Measurements from ENCODE around the gene ACTA1.
"Not testable (repeated sequence)": the region's sequence is repeated elsewhere in the genome, so short reads cannot be mapped to it uniquely, and the experiment has no call there.

The ACTA1 gene

GRCh38 chr1:229409616-229410369 is 24.1 kb downstream of the ACTA1 start:
- no peak for DNase-seq (ENCODE audit: low read depth in 1 of 2, low spot score in 1 of 2)

GRCh38 chr1:229408458-229409037 is 25.3 kb downstream of the ACTA1 start:
- no peak for DNase-seq (ENCODE audit: low read depth in 1 of 2, low spot score in 1 of 2)

DNA sequence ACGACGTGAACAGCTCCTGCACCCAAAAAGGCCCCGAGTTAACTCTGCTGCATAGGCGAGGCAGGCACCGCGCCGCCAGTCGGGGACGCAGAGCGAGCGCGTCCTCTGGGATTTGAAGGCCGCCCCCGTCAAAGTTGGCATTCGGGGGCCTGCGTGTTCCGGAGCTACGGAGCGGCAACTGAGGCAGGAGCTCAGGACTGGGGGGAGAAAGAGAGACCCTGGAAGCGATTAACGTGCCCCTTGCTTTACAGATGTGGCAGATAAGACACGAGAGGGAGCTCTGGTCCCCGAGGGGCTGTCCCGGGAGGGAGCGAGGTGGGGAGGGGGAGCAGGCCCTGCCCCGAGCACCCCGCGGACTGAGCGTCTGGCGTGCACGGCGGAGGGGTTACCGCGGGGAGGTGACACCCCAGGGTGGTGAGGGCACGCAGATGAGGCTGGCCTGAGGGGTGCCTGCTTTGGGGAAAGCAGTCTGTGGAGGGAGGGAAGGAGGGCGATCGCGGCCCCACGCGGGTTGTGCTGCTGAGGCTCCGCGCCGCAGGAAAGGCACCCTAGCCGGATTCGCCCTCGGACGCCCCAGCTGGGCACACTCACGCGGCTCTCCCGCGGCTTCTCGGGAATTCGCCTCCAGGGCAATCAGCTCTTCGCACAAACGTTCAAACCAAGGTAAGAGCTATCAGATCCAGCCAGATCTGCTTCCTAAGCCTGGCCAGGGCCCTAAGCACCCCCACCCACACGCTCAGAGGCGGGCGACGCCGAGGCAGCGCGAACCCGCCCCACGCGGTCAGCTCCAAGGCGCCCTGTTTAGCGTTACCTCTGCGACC is 26.5 kb downstream of the ACTA1 start:
- no peak for DNase-seq (ENCODE audit: low read depth in 1 of 2, low spot score in 1 of 2)

DNA sequence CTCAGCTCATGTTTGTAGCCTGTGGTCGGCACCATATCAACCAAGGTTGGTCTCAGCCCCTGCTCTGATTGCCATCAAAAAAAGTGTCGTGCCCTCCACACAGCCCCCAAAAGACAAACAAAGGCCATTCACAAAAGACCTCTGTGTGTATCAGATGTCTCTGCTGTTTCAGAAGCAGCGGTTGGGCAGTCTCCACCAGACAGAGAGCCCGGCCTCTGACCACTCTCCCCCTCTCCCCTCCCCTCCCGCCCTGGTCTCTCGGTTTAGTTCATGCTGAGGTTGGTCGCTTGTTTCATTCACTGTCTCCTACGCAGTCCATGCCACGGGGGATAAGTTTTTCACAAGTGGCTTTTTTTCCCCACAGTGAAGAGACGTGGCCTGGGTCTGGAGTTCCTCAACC is 27.1 kb downstream of the ACTA1 start:
- DNase-seq (ENCODE audit: low read depth in 1 of 2, low spot score in 1 of 2), result no peak

GRCh38 chr1:229403573-229403972 is 30.3 kb downstream of the ACTA1 start:
- no peak for DNase-seq (ENCODE audit: low read depth in 1 of 2, low spot score in 1 of 2)

- no peak for DNase-seq (ENCODE audit: low read depth in 1 of 2, low spot score in 1 of 2)
Observed at GRCh38 chr1:229402993-229403392, 30.9 kb downstream of the ACTA1 start.

DNA sequence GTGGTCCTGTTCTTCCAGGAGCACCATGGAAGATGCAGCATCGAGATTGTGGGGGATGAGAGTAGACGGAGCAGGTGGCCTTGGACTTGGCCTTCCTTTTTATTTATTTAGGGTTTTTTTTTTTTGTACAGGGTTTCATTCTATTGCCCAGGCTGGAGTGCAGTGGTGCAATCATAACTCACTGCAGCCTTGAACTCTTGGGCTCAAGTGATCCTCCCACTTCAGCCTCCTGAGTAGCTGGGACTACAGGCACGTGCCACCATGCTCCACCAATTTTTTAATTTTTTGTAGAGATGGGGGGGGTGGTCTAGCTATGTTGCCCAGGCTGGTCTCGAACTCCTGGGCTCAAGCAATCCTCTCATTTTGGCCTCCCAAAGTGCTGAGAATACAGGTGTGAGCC is 31.6 kb downstream of the ACTA1 start:
- not testable (repeated sequence) for DNase-seq (ENCODE audit: low read depth in 1 of 2, low spot score in 1 of 2)

- no peak for DNase-seq (ENCODE audit: low read depth in 1 of 2, low spot score in 1 of 2)
Observed at GRCh38 chr1:229397762-229398161, 36.1 kb downstream of the ACTA1 start.

DNA sequence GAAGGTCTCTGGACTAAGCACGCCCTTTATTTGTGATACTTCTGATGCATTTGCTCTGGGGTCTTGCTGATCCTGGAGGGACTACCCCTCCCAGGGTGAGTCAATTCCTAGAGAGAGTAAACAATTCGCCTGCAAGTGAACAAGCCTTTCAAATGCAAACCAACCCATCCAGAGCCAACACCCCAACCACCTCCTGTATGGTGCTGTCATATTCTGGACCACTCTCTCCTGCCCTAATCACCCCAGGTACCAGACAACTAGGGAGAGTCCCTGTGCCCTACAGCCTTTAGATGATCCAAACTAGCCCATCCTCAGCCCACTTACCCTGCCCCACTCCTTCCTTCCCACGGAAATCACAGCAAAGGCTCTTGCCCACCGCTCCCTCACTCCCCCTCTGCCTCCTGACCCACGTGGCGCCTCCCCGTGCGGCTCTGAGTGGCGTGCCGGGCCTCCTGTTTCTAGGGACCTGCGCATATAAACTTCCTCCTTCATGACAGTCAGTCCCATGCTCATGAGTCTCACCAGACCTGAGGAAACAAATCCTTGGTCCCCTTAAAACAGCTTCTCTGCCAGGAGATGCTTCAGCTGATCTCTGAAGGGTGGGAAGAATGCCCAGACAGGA is 37.2 kb downstream of the ACTA1 start:
- no peak for DNase-seq (ENCODE audit: low read depth in 1 of 2, low spot score in 1 of 2)

GRCh38 chr1:229394517-229394916 is 39.4 kb downstream of the ACTA1 start:
- not testable (repeated sequence) for DNase-seq (ENCODE audit: low read depth in 1 of 2, low spot score in 1 of 2)

DNA sequence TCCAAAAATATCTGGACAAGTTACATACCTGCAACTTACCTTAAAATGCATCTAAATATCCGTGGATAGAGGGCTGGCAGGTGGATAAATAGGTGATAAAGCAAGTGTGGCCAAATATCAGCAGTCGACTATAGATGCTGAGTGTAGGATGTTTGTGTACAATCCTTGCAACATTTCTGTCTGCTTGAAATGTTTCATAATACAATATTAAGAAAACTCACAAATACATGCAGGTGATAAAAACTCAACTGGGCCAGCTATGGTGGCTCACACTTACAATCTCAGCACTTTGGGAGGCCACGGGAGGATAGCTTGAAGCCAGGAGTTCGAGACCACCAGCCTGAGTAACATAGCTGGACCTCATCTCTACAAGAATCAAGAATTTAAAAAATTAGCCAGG is 41.0 kb downstream of the ACTA1 start:
- no peak for DNase-seq (ENCODE audit: low read depth in 1 of 2, low spot score in 1 of 2)

GRCh38 chr1:229390130-229390529 is 43.8 kb downstream of the ACTA1 start:
- no peak for DNase-seq (ENCODE audit: low read depth in 1 of 2, low spot score in 1 of 2)

DNA sequence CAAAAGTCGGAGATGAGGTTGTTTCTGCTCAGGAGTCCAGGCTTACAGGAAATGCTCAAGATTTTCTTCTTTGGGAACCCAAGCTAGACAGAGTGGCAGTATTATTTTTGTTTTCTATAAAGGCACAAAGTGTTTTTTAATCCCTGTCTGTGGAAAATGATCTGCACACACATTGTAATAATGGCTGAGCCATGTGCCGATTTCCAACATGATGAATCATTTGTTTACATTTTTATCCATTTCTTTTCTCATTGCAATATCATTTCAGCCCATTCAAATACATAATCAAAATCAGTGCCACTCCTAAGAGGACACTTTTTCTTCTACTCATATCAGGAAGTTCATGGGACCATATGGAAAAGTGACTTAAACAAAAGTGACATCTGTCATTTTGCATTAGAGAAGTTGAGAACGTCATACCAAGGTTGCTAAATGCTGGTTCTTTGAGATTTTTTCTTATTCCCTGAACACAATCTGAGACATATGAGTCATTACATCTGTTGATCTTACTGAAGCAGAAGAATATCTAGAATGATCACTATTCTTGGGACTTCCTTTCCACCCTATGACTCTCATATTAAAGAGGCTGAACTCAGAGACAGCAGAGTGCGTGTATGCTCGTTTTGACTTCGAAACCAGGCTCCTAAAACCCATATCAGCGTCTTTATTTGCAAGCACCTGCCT is 44.9 kb downstream of the ACTA1 start:
- no peak for DNase-seq (ENCODE audit: low read depth in 1 of 2, low spot score in 1 of 2)

- DNase-seq (ENCODE audit: low read depth in 1 of 2, low spot score in 1 of 2), result no peak
Observed at GRCh38 chr1:229385853-229386456, 47.9 kb downstream of the ACTA1 start.

GRCh38 chr1:229384822-229385221 is 49.1 kb downstream of the ACTA1 start:
- DNase-seq (ENCODE audit: low read depth in 1 of 2, low spot score in 1 of 2), result no peak

GRCh38 chr1:229383961-229384360 is 49.9 kb downstream of the ACTA1 start:
- DNase-seq (ENCODE audit: low read depth in 1 of 2, low spot score in 1 of 2), result no peak

DNA sequence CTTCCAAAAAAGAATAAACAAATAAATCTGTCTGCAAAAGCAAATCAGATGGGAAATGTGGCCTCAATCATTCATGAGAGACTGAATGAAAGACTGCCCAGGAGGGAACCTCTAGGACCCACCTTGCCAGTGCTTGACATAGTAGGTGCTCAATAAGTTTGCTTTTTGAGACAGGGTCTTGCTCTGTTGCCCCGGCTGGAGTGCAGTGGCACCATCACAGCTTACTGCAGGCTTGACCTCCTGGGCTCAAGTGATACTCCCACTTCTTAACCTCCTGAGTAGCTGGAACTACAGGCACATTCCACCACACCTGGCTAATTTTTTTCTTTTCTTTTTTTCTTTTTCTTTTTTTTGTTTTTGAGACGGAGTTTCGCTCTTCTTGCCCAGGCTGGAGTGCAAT is 50.7 kb downstream of the ACTA1 start:
- DNase-seq (ENCODE audit: low read depth in 1 of 2, low spot score in 1 of 2), result no peak

All from stimulated activated CD4-positive, alpha-beta T cell treated with anti-CD3 and anti-CD28 coated beads, Interleukin-15, amount 100 ng/mL, for 1 hour (primary cell).